ENCODE measurements around the gene RBM6.

DNA sequence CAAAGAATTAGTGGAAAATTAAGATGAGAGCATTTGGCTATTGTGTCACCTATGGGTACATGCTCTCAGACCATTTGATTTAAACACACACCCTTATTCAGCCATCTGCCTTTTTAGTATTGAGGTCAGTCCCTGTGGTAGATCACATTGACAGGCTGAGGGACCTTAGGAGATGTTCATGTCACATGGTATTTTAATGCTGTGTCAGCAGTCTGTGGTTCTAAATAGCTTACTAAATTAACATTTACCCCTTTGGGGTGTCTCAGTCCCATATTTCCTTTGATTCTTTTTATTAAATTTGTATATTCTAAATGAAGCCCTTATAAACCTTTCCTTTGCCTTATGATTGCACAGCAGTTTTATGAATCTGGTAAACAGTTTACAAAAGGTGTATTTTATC, 151.0 kb downstream of the RBM6 start:
- TF ChIP-seq CTCF (IDR thresholded peaks at IDR 0.05) (no peak), POLR2A (IDR thresholded peaks at IDR 0.05) (no peak)

All from heart left ventricle (tissue), 13 donors.